Activated CD4-positive, alpha-beta T cell treated with anti-CD3 and anti-CD28 coated beads, Interleukin-2, amount 50 U/mL, for 24 hours (primary cell): ENCODE data around the gene PET100.

Source experiments
- DNase-seq, 2 donors: peaks; one replicate each; pipeline ENCODE4 v3.0.0-alpha.2; 2020; ENCODE audit warnings: low read depth in 1 of 2, low spot score in 1 of 2

The PET100 gene

DNA sequence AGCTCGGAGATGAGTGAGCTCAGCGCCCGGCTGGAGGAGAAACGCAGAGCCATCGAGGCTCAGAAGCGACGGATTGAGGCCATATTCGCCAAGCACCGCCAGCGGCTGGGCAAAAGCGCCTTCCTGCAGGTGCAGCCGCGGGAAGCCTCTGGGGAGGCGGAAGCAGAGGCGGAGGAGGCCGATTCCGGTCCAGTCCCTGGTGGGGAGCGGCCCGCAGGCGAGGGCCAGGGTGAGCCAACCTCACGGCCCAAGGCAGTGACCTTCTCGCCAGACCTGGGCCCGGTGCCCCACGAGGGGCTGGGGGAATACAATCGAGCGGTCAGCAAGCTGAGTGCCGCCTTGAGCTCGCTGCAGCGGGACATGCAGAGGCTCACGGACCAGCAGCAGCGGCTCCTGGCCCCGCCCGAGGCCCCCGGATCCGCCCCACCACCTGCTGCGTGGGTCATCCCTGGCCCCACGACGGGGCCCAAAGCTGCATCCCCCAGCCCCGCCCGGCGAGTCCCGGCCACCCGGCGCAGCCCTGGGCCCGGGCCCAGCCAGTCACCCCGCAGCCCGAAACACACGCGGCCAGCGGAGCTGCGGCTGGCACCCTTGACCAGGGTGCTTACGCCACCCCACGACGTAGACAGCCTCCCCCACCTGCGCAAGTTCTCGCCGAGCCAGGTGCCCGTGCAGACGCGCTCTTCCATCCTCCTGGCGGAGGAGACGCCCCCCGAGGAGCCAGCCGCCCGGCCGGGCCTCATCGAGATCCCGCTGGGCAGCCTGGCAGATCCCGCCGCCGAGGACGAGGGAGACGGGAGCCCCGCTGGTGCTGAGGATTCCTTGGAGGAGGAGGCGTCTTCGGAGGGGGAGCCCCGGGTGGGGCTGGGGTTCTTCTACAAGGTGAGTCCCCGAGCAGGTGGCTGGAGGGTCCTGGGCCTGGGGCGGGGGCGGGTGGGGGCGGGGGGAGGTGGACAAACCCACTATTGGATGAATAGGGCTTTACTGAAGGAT is 17.0 kb upstream of the PET100 start:
- DNase-seq: no peak

DNA sequence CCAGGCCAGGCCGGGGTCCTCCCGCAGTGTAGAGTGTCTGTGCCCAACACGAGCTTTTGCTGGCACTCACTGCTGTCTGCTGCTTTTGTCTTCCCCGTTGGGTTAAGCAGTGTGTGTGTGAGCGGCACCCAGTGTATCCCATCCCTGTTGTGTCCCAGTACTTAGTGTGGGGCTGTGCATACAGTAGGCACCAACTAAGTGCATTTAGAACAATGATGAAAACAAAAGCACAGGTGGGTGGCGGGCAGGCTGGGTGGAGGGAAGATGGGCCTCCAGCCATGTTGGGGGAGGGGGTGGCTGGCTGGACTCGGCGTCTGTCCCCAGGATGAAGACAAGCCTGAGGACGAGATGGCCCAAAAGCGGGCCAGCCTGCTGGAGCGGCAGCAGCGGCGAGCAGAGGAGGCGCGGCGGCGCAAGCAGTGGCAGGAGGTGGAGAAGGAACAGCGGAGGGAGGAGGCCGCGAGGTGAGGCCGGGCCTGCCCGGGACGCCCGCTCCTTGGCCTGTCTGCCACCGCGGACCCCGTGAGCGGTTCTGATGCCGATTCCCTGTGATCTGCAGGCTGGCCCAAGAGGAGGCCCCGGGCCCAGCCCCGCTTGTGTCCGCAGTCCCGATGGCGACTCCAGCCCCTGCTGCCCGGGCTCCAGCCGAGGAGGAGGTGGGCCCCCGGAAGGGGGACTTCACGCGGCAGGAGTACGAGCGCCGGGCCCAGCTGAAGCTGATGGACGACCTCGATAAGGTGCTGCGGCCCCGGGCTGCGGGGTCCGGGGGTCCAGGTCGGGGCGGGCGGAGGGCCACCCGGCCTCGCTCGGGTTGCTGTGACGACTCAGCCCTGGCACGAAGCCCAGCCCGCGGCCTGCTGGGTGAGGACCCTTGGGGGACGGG is 14.5 kb upstream of the PET100 start:
- DNase-seq: no peak

DNA sequence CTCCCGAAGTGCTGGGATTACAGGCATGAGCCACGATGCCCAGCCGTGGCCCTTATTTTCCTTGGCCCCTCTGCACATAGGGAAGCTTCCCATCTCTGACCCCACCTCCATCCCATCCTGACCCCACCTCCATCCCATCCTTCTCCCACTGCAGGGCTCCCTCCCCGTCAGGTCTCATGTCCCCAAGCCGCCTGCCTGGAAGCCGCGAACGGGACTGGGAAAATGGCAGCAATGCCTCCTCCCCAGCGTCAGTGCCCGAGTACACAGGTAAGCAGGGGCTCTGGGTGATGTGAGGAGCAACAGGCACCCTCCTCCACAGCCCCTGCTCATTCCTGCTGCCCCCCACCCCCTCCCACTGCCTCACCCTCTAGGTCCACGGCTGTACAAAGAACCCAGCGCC is 12.4 kb upstream of the PET100 start:
- no peak for DNase-seq

DNA sequence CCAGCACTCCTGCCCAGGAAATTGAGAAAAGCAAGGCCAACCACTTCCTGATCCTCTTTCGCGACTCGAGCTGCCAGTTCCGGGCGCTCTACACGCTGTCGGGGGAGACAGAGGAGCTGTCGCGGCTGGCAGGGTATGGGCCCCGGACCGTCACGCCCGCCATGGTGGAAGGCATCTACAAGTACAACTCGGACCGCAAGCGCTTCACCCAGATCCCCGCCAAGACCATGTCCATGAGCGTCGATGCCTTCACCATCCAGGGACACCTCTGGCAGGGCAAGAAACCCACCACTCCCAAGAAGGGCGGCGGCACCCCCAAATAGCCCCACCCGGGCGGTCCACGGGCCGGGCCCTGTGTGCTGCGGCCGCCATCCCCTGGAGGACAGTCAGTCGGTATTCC is 11.9 kb upstream of the PET100 start:
- no peak for DNase-seq

DNA sequence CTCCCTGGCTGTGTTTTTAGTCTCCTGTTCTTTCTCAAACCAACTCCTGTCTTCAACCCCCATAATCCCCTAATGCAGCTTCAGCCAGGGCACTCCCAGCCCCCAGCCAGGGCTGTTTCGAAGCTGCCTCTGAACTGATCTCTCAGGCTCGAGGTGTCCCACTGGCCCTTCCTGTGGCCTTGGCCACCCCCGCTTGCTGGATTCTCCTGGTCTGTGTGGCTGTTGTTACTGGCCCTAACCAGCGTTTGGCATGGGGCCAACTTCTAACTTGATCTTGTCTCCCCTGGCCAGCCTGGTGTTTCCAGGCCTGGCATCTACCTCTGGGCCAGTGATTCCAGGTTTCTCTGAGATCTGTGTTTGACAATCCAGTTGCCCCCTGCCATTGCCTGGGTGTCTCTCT is 11.2 kb upstream of the PET100 start:
- no peak for DNase-seq

DNA sequence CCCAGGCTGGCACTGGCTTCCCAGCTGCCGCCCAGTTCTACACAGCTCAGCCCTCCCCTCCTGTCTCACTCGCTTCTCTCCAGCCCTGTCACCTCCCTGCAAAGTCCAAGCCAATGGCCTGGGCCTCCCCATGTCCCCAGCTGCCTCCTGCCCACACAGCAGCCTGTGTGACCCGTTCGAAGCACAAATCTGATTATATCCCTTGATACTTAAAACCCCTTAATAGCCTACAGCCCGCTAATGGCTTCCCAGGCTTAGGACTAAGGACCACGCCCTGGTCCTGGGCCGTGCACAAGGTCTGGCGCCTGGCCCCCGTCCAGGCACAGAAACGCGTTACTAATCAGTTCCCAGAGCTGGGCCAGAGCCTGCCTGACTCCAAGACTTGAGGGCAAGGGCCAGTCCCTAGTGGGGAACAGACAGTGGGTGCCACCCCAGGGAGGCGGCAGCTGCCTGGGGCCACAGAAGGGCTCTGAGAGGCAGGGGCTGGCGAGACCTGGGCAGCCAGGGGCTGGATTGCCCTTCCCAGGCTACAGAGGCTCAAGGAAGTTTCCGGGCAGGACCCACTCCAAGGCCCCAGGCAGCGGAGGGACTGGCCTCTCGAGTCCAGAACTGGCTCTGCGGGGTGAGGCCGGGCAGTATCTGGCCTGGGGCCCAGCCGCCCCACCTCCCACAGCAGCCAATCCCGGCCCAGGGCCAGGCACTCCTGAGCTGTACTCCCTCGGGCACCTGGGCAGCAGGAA is 10.7 kb upstream of the PET100 start:
- no peak for DNase-seq

DNA sequence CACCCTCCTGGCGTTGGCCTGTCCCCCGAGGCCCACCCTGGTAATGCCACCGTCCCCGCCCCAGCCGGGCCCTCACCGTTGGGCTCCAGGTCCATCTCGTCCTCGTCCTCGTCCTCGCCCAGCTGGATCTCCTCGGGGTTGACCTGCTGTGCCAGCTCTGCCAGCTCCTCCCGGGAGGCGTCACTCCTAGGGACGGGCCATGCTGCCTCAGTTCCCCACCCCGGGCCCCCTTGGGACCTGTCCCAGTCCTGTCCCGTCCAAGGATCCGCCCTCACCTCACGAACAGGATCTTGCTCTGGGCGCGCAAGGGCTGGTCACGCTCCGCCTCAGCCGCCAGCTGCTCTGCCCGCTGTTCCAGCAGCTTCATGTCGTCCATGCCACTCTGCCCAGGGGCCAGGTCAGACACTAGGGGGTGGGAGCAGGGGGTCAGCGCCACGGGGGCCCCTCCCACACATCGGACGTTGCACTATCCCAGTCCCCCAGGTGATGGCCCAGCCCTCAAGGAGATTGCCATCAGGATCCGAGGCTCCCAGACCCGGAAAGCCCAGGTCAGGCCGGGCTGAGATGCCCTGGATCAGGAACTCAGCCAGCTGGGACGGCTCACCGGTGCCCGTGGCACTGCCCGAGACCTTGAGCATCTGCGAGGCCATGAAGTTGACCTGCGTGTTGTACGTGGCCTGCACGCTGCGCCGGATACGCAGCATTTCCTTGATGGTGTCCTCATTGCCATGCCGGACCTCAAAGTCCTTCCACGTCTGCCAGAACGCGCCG is 9.7 kb upstream of the PET100 start:
- no peak for DNase-seq

DNA sequence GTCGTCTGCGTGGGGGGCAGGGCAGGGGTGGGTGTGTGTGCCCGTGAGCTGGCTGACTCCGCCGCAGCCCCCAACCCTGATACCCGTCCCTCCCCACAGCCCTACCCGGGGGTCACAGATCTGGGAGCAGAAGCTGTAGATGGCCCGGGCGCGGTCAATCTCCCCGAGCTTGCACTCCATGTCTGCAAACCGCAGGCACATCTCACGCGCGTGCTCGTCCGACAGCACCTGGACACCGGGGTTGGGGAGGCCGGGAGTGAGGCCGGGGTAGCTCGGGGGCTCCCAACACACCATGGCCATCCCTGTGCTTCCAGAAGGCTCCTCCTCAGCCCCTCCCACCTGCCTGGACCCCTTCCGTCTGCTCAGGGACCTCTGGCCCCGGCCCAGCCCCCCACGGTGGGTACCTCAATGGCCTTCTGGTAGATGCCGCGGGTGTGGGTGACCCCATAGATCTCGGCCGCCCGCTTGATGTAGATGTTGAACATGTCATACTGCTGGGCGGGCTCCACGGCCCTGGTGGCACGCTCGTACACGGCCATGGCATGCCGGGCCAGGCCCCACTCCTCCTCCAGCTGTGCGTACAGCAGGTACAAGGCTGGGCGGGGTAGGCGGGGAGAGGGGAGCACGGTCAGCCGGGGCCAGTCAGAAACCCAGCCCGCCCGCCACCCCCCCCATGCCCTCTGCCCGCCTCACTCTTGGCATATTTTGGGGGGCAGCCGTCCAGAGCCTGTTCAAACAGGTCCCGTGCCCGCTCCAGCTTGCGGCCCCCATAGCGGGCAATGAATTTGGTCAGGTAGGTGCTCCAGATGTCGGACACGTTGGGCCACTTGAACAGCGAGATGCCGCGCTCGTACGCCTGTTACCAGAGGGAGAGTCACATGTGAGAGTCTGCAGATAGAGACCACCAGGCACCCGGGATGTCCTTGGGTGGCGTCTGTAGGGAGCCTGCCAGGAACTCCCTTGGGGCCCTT is 8.9 kb upstream of the PET100 start:
- no peak for DNase-seq

DNA sequence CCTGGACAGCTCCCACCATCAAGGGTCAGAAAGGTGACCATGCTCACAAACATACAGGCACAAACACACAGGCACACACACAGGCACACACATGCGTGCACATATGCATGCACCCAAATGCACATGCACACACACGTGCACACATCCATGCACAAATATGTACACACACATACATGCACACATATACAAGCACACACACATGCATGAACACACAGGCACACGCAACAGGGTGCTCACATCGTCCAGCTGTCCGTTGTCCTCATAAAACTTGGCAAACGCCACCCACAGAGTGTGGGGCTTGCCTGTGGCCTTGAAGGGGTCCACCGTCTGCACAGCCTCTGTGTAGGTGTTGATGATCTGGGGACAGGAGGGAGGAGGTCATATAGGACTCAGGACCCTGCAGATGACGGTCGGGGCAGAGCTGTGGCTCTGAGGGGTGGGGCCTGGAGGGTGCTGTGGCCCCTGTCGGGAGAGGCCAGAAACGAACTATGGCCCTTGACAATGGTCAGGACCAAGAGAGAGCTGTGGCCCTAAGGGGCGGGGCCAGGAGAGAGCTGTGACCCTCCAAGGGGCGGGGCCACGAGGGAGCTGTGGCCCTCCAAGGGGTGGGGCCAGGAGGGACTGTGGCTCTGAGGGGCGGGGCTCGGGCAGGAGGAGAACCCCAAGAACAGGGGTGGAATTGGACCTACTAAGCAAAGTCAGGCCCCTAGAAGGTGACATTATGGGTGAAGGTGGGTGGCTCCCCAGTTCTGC is 6.5 kb upstream of the PET100 start:
- DNase-seq: no peak

DNA sequence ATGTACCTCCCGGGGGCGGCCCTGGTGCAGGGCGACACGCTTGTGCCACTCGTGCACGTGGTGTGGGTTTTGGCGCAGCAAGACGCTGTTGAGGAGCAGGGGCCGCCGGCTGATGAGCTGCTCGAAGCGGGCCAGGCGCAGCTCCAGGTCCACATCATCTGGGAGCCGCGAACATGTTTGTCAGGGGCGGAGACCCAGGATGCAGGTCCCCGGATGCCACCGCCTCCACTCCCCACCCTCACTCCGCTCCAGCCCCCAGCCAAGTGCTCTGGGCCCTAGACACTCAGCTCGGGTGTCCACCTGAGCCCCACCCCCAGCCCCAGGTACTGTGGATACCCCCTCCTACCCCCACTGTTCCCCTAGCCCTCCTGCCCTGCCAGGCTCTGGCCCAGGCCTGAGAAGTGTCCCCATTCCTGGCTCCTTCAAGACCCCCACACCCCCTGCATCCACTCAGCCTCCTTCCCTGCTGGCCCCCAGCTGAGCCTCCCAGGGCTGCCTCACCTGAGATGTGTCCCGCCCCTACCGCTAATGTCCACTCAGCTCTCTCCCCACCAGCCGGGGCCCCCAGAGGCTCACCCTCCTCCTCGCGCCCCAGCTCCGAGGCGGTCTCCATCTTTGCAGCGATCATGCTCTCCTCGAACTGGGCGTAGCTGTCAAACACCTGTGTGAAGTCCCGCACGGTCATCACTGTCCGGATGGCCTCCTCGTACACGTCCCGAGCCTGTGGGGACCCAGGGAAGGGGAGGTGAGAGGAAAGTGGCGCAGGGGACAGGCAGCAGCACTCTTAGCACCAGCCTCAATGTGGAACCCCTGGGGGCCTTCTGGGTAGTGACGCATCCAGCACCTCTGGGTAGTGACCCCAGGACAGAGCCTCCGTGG is 5.6 kb upstream of the PET100 start:
- no peak for DNase-seq

DNA sequence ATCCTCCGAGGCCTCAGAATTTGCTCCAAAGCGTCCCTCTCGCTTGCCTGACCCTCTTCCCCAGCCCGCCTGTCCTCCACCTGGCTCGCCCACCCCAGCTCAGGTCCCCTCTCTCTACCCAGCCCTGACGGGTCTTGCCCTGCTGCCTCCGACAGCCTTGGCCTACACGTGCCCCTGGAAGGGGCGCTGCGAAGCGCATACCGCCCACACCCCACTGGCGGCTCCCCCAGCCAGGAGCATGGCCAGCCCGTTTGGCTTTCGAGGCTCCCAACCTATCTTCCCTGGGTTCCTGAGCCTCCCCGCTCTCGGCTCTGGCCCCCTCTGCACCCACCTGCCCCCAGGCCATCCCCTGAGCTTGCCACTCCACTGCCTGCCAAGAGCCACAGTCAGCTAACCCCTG is 4.8 kb upstream of the PET100 start:
- DNase-seq: no peak

DNA sequence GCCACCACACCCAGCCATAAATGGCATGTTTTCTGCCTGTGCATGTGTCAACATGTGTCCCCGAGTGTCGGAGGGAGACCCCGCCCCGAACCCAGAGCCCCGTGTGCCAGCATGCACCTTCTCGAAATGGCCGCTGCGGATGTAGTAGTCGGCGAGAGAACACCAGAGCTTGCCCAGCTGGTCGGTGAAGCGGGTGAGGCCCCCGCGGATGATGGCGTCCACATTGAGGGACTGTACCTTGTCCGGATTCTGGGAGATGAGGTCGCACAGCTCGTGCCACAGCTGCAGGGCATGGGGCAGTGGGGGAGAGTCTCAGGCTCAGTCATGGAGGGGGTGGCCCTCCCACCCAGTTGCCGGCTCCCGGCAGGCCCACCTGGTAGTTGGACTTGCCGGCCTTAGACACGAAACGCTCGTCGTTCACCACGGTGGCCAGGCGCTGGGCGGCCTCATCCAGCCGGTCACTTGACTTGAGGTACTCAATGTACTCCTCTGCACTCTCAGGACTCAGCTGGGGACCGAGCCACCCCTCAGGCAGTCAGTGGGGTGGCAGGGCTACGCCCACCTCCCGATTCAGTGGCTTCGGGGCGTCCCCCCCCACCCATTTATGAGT is 3.7 kb upstream of the PET100 start:
- no peak for DNase-seq

DNA sequence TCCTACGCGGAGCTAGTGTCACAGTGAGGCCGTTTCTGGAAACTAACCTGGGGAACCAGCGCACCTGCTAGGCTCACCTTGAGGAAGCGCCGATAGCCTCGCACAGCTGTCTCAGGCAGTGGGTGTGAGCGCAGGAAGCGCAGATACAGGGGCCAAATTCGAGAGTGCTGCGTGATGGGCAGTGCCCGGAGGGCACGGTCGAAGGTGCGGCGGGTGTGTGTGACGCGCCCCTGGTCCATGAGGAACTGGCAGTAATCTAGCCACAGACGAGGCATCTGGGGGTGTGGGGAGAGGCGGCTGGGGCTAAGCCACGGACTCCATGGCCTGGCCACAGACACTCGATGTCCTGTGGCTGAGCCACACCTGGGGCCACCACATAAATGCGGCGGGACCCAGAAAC is 2.4 kb upstream of the PET100 start:
- no peak for DNase-seq

DNA sequence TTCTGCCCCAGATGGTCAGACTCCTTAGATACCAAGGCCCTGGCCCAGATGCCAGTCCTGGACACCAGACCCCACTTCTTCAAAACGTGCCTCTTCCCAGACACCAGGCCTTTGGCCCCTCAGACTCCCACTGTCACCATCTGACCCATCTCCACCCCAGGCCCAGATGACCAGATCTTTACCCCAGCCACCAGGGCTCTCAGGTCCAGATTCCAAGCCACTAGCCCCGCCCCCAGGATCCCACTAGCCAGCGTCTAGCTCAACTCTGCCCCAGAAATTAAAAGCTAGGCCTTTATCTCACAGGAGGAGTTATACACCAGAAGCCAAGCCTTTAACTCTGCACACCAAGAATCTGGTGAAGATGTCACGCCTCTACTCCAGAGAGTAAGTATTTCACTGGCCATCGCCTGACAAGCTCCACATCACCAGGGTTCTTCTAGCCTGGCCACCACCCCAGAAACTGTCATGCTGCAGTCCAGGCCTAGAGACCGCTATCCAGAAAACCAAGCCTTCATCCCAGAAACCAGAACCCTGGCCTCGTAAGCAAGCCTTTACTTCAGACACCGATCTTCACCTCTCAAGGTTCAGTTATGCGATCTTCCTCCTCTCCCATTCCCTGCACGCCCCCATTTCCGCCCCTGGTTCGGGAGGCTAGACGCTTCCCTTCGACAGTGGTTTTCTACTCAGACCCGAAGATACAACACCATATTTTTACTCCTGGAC is 843 bp upstream of the PET100 start:
- DNase-seq: no peak

DNA sequence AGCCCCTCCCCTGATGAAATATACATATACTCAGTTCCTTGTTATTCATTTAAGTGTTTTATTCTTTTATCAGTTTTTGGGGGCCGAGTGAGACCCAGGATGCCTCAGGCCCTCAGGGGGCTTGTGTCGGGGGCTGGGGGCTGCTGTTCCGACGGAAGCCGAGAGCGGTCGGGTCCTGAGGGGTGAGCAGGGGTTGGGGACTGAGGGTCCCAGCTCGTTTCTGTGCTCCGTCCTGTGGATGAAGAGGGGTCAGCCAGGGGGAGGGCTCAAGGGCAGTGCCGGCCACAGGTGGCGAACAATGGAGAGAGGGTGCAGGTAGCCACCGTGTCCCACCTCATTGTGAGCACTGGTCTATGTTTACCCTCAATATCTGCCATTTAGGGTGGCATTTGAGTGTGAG is 2.0 kb downstream of the PET100 start:
- DNase-seq: no peak

DNA sequence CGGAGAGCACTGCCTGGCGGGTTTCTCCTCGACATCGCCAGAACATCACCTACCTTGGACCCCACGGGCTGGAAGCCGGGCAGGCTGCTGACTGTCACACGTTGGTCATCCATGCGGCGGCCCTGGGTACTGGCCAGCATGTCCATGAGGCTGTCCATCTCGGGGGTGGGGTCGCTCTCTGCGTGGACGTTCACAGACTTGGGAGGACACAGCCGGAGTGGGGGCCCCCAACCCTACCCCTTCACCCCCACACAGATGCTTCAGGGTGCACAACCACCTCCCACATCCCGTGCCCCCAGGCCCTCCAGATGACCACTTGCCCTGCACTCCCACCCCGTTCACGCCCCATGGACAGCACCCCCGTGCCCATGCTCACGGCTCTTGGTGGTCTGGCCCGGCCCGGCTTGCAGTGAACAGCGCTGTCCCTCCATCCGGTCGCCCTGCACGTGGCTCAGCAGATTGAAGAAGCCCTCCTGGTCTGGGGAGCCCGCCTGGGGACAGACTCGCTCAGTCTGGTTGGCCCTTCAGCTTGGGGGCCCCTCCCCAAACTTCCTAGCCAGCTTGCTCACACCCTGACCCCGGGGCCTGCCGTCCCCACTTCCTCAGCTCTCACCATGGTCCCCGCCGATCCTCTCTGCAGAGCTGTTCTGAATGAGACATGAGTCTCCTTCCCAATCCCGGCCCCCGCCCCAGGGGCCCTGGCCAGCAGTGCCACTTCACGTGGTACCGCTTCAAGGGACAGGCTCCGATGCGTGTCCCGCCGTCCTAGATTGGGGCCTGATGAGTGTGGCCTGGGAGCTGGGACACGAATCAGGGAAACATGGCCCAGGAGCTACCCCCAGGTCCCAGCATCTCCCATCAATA is 3.0 kb downstream of the PET100 start:
- no peak for DNase-seq
